Right hindlimb (tissue), 1 donor: ENCODE measurements around the gene ANKDD1B.
"Not testable (repeated sequence)": the region's sequence is repeated elsewhere in the genome, so short reads cannot be mapped to it uniquely, and the experiment has no call there.

Source experiments
- DNase-seq: peaks from one replicate; pipeline ENCODE4 v3.0.0-alpha.2; 2018

Gene ANKDD1B

DNA sequence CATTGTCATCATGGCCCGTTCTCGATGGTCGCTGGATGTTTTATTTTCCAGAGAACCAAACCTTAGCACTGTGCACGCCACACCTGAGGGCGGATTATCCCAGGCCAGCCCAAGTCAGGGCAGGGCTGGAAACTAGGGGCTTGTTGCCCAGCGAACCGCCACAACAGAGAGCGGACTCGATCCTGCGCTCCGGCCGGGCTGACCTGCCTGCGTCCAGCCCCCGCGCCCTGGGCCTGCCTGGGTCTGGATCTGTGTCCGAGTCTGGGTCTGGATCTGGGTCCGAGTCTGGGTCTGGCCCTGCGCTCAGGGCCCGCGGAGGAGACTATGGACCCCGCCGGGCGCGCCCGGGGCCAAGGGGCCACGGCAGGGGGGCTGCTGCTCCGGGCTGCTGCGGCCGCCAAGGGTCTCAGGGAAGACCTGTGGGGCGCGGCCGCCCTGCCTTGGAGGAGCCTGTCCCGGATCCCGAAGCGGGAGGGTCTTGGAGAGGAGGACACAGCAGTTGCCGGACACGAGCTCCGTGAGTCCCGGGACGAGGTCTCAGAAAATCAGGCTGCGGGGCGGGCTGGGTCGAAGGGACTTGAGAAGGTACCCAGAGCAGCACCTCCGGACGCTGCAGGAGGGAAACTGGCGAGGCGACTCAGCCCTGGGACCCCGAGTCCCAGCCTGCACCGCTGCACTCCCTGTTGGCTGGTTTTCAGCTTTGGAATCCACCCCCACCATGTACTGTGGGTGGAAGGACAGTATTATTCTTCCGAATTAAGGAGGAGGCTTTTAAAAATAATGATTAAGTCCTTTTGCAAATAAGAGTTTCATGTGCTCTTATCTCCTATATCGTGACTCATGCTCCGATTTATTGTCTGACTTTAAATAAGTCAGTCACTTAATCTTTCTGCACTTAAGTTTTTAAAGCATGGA is at the start of gene ANKDD1B:
Gene ANKDD1B, plus strand, starts transcription at position 143 of the 915 bp plus-strand sequence. Its CDS starts 182 bp downstream, at position 325.
- DNase-seq: peak; percentile 64

DNA sequence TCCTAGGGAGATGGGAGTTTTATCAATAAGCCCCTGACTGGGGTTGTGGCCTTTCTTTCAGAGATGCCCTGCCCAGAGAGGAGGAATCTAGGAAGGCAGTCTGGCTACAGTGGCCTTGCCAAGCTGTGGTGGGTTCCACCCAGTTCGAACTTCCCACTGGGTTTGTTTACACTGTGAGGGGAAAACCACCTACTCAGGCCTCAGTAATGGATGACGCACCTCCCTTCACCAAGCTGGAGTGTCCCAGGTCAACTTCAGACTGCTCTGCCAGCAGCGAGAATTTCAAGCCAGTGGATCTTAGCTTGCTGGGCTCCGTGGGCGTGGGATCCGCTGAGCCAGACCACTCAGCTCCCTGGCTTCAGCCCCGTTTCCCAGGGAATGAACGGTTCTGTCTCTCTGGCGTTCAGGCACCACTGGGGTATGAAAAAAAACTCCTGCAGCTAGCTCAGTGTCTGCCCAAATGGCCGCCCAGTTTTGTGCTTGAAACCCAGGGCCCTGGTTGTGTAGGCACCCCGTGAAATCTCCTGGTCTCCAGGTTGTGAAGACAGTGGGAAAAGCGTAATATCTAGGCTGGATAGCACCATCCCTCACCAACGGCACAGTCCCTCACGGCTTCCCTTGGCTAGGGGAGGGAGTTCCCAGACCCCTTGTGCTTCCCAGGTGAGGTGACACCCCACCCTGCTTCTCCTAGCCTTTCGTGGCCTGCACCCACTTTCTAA is 45.1 kb upstream of the ANKDD1B start:
- DNase-seq: not testable (repeated sequence)

DNA sequence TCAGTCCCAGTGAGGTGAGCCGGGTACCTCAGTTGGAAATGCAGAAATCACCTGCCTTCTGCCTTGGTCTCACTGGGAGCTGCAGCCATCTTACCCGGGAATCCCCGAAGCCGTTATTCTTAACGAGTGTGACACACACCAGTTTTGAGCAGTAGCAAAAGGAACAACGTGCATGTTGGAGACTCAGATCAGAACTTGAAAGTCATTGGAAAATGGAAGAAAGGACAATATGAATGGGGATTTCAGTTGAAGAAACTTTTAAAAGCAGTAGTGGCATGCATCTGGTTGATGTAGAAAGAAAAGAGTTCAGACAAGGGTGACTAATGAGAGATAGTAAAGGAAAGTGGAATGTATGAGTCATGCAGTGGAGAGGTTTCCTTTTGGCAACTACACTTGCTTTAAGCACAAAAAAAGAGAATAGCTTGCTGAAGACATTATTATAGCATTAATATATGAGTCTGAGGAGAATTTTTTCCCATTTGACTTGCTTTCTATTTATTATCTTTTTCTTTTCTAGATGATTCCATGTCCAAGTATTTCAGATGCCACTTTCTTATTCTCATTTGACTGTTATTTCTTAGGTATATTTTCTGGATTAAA is 44.4 kb upstream of the ANKDD1B start:
- peak; percentile 17 for DNase-seq

DNA sequence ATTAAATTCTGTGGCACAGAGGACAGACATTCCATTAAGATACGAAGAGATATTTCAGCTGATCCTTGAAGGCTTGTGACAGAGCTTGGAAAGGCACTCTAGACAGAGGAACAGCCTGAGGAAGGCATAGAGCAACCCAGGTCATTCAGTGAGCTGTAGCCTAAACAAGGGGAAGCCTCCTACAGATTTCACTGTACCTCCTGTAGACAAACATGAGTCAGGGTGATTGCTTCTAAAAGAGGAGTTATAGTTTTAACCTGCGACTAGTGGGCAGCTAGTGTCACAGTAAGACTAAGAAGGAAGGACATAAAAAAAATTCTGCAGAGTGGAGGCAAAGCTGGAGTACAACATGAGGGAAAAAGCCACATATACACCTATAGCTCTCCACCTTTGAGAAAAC is 43.5 kb upstream of the ANKDD1B start:
- no peak for DNase-seq

DNA sequence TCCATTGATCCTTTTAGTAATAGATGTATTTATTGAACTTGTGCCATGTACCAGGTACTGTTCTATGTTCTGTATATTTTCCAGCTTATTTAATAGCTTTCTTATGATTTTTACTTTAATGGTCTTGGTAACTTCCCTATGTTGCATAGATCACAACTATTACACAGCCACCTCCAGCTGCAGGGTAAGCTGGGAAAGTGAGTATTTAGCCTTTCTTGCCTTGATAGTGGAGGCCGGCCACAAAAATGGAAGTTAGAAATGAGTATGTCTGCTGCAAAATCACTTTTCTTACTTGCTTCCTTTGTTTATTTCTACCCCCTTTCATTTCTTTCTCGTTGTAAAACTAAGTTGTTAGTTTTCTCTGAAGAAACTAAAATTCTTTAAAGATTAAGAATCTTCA is 43.1 kb upstream of the ANKDD1B start:
- DNase-seq: no peak

DNA sequence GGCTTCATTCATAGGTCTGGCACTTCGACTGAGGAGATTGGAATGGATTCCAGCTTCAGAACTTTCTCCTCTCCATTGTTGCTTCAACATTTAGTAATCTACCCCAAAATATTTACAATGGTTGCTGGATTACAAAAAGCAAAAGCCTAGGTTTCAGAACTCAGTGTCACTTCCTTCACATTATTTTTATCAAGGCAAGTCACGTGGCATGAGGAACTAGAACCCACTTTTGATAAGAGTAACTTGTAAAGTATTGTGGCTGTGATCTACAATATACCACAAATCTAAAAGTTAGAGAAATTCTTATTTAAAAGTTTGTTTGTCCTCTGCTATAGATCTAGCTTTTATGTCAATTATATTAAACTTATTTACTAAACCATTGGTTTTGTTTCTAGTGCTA is 39.7 kb upstream of the ANKDD1B start:
- no peak for DNase-seq

DNA sequence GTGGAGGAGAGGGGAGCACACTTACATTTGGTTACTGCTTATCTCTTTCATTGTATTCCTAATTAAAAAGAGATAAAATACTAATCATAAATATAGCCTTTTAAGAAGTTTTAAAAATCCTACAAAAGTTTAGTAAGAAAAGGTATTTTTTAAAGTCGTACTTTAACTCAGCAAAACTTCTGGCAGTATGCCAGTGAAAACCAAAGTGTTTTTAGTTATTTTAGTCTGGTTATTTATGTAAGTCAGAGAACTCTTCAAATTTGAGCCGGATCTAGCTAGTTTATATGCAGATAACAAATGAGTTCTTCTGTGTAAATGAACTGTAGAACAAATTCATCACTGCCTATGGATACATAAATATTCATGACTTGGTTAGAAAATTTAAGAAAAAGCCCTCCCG is 36.5 kb upstream of the ANKDD1B start:
- DNase-seq: no peak

DNA sequence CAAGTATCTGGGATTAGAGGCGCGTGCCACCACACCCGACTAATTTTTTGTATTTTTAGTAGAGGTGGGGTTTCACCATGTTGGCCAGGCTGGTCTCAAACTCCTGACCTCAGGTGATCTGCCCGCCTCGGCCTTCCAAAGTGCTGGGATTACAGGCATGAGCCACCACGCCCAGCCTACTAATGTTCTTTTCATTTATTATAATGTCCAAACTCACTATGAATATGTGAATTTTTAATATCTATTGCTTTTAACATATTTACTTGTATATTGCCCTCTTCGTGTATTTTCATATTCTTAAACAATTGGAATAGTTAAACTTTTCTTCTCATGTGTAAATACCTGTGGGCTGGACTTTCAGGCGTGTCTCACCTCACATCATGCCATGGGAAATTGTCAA is 33.0 kb upstream of the ANKDD1B start:
- not testable (repeated sequence) for DNase-seq

DNA sequence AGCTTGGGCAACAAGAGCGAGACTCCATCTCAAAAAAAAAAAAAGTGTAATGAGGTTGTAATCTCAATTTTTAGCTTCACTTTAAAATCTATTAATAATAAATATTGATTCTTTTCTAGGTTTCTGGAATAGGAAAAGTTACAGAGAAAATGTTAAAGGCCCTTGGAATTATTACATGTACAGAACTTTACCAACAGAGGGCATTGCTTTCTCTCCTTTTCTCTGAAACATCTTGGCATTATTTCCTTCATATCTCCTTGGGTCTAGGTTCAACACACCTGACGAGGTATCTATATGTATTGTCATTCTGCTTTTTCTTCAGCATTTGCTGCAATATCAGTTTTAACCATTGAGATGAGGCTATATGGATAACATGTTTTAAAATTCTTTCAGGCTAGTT is 26.6 kb upstream of the ANKDD1B start:
- no peak for DNase-seq

DNA sequence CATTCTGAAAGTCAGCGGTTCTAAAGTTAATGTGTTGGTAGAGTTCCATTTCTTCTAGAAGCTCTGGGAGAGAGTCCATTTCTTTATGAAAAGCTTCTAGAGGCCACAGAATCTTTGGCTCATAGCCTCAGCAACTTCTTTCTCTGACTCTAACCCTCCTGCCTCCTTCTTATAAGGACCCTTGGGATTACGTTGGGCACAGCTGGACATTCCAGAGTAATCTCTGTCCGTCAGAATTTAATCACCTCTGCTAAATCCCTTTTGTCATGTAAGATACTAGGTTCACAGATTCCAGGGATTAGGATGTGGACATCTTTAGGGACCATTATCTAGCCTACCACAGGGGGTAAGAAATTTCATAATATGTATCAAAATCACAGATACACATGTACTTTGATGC is 22.6 kb upstream of the ANKDD1B start:
- DNase-seq: no peak

DNA sequence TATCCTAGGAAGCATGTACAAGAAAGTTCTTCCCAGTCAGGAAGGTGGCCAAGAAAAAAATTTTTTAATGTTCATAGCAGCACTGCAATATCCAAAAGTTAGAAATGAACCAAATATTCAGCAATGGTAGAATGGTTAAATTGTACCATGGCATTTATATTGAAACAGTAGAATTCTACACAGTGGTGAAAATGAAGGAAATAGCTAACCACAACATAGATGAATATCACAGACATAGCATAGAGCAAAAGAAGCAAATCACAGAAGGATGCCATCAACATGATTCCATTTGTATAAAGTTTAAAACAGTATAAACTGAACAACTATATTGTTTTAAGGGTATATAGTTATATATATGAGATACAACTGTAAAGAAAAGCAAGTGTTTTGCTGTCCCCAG is 10.7 kb upstream of the ANKDD1B start:
- DNase-seq: no peak

DNA sequence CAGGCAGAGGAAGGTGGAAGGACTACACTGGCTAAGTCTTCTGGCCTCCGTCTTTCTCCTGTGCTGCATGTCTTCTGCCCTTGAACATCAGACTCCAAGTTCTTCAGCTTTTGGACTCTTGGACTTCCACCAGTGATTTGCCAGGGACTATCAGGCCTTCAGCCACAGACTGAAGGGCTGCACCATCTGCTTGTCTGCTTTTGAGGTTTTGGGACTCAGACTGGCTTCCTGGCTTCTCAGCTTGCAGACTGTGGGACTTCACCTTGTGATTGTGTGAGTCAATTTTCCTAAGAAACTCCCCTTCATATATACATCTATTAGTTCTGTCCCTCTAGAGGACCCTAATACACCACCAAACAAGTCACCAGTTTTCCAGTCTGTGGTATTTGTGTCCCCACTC is 9.7 kb upstream of the ANKDD1B start:
- DNase-seq: no peak

DNA sequence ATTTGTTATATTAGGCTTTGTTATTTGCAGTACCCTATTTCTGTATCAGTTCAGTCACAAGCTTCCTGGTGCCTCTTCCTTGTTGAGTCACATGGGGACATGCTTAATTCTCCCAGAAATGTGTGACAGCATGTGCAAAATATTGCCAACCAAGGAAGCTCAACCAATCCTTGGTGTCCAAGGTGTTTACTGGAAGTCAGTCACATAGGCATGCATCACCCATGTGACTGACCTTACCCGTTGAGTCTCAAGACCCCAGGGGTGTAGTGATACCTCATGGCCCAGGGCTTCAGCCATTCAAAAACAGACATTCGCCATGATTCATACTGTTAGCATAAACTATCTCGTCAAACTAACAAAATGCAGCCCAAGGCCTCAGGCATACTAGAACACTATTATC is 9.3 kb upstream of the ANKDD1B start:
- no peak for DNase-seq

DNA sequence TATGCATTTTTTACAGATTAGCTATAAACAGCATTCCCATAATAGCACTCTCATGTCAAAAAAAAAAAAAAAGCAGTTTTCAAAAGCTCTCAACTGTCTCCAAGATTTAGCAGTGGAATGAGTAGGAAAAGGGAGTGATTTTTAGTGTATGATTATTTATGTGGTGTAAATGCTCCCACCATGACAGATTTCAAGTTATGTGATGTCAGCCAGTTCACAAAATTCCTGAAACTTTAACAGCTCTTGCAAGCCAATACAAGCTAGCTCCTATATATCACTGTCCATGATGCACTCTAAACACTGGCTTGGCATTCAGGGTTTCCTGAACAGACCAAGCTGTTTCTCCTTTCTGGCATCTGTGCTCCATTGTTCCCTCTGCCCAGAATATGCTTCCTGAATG is 7.9 kb upstream of the ANKDD1B start:
- DNase-seq: no peak

DNA sequence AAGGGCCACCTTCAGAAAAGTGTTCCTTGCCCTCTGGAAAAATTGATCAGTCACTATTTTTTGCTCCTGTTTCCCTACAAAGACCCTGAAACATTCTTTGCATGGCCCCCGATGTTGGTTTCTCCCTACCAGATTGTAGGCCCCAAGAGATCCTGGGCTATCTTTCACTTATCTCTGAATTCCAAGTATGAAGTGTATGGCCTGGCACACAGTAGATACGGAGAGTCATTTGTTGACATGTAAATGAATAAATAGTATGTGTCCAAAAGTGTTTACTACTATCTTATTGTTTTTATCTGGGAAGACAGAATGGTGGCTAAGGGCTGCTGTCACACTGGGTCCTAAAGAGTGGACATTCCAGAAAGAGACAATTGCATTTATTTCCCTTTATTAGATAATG is 7.4 kb upstream of the ANKDD1B start:
- DNase-seq: no peak

DNA sequence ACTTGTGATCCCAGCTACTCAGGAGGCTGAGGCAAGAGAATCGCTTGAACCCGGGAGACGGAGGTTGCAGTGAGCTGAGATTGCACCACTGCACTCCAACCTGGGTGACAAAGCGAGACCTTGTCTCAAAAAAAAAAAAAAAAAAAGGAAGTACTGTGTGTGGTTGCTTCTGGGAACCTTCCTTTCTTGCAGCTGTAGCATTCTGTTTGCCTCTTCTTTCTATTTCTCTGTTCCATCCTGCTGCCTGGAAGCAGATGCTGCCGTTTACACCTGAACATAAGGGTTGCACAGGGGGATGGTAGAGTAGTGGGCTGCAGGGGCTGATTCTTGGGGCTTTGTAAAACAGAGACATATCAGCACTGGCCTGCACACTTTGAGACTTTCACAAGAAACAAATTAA is 3.9 kb upstream of the ANKDD1B start:
- not testable (repeated sequence) for DNase-seq

DNA sequence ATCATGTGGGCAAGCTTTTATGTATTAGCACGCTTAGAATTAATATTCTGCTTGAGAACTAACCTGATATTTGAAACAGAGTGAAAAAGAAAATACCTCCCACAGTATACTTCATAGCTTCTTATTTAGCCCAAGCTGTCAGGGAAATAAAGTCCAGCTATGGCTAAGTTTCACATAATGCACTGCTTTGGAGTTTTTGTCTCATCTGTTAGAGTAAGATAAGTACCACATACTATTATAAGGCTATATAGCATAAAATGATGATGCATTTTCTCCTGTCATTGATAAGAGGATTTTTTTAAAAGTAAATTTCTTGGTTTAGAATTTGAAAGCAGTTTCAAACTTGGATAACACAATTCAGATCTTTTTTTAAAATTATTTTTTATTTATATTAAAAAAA is 2.4 kb upstream of the ANKDD1B start:
- DNase-seq: no peak

DNA sequence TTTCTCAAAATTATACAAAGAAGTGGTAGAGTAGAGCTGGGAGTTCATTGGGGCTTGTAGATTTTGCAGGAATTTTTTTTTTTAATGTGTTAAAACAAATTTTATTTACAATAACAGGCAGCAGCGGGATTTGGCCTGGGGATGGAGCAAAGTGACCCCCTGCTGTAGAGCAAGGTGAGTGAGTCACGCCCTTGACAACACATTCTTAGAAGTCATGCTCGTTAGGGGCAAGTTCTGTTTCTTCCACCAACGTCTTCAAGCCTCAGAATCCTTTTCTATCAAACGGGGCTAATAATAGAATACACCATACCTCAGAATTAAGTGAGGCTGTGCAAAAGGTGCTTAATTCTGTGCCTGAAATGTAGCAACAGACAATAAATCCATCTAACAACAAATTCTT is 1.1 kb upstream of the ANKDD1B start:
- DNase-seq: no peak

DNA sequence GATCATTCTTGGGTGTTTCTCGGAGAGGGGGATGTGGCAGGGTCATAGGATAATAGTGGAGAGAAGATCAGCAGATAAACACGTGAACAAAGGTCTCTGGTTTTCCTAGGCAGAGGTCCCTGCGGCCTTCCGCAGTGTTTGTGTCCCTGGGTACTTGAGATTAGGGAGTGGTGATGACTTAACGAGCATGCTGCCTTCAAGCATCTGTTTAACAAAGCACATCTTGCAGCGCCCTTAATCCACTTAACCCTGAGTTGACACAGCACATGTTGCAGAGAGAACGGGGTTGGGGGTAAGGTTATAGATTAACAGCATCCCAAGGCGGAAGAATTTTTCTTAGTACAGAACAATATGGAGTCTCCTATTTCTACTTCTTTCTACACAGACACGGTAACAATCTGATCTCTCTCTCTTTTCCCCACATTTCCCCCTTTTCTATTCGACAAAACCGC is 368 bp upstream of the ANKDD1B start:
- DNase-seq: not testable (repeated sequence)

DNA sequence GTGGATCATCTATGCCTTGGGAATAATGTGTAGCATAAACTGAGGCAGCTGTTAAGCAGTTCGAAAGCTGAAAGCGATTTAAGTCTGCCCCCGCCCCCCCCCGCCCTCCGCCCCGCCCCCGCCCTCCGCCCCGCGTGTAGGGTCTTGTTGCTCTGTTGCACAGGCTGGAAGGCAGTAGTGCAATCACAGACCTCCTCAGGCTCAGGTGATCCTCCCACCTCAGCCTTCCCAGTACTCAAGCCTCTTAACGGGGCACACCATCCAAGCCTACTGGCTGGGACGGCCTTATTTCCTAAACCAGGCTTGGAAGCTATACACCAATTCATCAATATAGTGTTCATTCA is 945 bp downstream of the ANKDD1B start:
- DNase-seq: peak; percentile 31

DNA sequence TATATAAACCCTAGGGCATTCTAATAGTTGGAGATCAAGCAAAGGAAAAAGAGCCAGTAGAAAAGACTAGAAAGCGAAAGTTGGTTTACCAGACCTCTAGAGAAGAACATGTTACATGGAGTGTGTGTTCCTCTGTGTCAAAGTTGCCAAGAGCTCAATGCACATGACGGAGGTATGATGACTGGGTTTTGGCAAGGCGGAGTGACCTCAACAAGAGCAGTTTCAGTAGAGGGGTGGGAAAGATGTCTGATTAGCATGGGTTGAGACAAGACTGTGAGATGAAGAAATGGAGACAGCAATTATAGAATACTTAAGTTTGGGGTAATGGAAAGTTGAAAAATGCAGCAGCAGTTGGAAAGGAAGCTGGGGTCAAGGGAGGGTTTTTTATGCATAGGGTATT is 1.6 kb downstream of the ANKDD1B start:
- no peak for DNase-seq

DNA sequence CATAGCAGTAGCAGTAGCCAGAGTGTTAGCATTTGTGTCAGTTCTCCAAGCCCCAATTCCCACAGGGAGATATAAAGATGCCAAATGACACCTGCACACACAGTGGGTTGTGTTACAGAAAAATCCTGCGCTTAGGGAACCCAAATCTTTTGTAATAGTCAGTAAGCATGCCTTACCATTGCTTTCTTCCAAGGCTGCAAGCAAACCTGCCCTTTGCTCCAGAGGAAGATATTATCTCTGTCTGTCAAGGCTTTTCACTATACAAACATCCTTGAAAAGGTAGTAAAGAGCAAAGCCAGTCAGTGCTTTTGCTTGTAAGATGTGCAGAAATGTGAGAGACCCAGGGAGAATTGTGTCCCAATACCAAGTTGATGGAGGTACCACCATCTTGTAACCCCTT is 2.9 kb downstream of the ANKDD1B start:
- DNase-seq: no peak

DNA sequence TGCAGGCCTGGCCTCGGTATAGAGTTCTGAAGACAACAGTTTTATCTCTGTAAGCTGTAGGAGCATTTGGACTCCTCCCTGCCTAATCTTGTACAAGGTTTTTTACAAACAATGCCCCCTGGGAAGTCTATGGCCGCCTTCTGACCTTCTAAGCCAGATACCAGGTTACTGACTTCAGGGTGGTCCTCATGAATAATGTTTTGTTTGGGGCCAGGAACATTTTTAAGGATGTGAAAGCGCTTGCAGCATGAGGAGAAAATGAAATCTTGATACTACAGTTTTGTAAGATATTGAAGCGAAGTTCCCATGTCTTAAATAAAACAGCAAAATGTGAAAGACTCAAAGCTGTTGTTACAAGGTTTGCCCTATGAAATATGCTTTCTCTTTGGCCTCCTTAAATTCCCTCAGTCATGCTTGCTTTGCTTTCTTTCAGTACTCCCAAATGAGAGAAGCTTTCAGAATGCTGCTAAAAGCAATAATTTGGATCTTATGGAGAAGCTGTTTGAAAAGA is 5.2 kb downstream of the ANKDD1B start:
- peak; percentile 21 for DNase-seq
